ENCODE measurements around the gene TMOD2. TPM values are rescaled to one million over a fixed set of nuclear protein-coding genes. Genes with fewer than 3 reads are reported as not detected.
A peak's percentile ranks its signal among the peaks of the same experiment; 100 is the strongest.

Gene TMOD2
- total and polyA plus RNA-seq, 2 experiments from 2014 or later = 3.0 to 5.9 TPM

DNA sequence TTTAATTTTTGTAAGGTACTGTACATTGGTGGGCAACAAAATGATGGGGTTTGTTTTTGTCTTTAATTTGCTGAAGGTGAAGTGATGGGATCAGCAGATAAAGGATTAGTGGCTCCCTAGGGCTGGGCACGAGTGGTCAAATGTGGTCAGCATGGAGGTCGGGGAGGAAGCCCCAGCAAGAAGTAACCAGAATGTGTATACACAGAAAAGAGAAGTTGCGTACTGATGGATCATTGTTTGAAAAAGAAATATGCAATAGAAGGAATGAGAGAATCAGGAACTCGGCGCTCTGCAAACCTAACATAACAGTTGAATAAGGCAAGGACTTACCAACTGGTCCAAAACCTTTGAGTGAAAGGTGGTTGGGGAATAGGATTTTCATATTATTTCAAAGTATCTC is 1.5 kb downstream of the TMOD2 start:
- ATAC-seq = no peak
- H3K4me3 ChIP-seq = peak overlapping the region; percentile 95
- peaks cover 38% of the 10 kb centered on the region for H3K27me3 Mint-ChIP-seq (ENCODE audit: insufficient read depth, low read depth, poor library complexity)

More for the DNA sequence above, 1.5 kb downstream of the TMOD2 start:
- Histone ChIP-seq H3K27me3 (ENCODE audit: insufficient read depth) (peaks cover 50% of the 10 kb centered on the region), H2AFZ (no peak overlapping the region), H3K9me2 (ENCODE audit: insufficient read depth) (no peaks in the 10 kb centered on the region), H4K20me1 (replicated peaks; ENCODE audit: insufficient read depth) (peaks cover 9% of the 10 kb centered on the region; the same call in 1 of the 2 replicates), H3K4me2 (peak overlapping the region; percentile 84; the same call in 1 of the 2 replicates), H3K4me1 (ENCODE audit: insufficient read depth) (peaks cover 11% of the 10 kb centered on the region; the same call in 1 of the 2 replicates), H3K27ac (ENCODE audit: low read depth) (no peak overlapping the region), H3K36me3 (ENCODE audit: insufficient read depth) (no peaks in the 10 kb centered on the region), H3F3A (replicated peaks; ENCODE audit: low read depth) (no peaks in the 10 kb centered on the region; the same call in 1 of the 2 replicates), H3K79me2 (replicated peaks; ENCODE audit: insufficient read depth) (no peaks in the 10 kb centered on the region)
- Mint-ChIP-seq H3K4me3 (peak overlapping the region; percentile 85), H3K27ac (no peak overlapping the region), H3K4me1 (peaks cover 12% of the 10 kb centered on the region), H3K9me3 (no peaks in the 10 kb centered on the region), H3K36me3 (ENCODE audit: low read depth) (no peaks in the 10 kb centered on the region)
- TF ChIP-seq POLR2AphosphoS5 (IDR thresholded peaks at IDR 0.05; ENCODE audit: low read depth) = no peak
- no peak for TF ChIP-seq ZNF462 (CRISPR knock-in tag; IDR thresholded peaks at IDR 0.05)
- TF ChIP-seq, protein P1, sequence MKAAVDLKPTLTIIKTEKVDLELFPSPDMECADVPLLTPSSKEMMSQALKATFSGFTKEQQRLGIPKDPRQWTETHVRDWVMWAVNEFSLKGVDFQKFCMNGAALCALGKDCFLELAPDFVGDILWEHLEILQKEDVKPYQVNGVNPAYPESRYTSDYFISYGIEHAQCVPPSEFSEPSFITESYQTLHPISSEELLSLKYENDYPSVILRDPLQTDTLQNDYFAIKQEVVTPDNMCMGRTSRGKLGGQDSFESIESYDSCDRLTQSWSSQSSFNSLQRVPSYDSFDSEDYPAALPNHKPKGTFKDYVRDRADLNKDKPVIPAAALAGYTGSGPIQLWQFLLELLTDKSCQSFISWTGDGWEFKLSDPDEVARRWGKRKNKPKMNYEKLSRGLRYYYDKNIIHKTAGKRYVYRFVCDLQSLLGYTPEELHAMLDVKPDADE (IDR thresholded peaks at IDR 0.05) = no peak
- no peak for TF ChIP-seq EZH2phosphoT487 (IDR thresholded peaks at IDR 0.05; ENCODE audit: unreplicated experiment)
- DNase-seq (ENCODE audit: low spot score) = no peak
